ENCODE measurements around the gene GATA3.

DNA sequence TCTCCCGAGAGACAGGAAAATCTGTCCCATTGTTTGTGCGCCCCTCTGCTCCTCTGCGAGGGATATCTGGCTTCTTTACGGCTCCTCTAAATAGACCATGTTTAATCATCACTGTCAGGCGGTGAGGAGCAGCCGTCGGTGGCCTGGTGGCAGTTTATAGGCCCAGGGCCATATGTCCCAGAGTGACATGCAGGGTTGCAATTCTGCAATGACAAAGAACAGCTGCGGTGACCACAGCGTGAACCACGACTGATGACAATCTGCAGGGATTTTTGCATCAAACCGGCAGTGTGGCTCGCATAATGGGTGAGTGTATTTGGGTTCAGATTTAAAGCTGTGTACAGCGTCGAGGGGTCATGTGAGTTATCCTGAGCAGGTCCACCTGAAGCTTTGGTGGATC is 41.5 kb downstream of the GATA3 start:
- TF ChIP-seq EZH2phosphoT487 (IDR thresholded peaks at IDR 0.05; ENCODE audit: low read length), result no peak
- TF ChIP-seq, protein P1, sequence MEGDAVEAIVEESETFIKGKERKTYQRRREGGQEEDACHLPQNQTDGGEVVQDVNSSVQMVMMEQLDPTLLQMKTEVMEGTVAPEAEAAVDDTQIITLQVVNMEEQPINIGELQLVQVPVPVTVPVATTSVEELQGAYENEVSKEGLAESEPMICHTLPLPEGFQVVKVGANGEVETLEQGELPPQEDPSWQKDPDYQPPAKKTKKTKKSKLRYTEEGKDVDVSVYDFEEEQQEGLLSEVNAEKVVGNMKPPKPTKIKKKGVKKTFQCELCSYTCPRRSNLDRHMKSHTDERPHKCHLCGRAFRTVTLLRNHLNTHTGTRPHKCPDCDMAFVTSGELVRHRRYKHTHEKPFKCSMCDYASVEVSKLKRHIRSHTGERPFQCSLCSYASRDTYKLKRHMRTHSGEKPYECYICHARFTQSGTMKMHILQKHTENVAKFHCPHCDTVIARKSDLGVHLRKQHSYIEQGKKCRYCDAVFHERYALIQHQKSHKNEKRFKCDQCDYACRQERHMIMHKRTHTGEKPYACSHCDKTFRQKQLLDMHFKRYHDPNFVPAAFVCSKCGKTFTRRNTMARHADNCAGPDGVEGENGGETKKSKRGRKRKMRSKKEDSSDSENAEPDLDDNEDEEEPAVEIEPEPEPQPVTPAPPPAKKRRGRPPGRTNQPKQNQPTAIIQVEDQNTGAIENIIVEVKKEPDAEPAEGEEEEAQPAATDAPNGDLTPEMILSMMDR (IDR thresholded peaks at IDR 0.05; ENCODE audit: low read length), result no peak

All from MM.1S (cell line).